Prostate gland (tissue), 2 donors: ENCODE results near the gene PCBP4.

ENCODE experiments used
- POLR2A ChIP-seq: fragments of 450-650 bp; IDR thresholded peaks from one replicate; pipeline ENCODE4 v1.6.1; 2016; ENCODE audit warnings: antibody characterized with exemption, mild to moderate bottlenecking
- POLR2AphosphoS5 ChIP-seq: sonication (generic); formaldehyde crosslinking; IDR thresholded peaks from one replicate; pipeline ENCODE4 v1.6.1; 2017; ENCODE audit warnings: antibody characterized with exemption
- TF ChIP-seq, protein P1 (sequence below), 4 experiments: fragments of 200-600 bp in 2 of 4; fragments of 450-650 bp in 2 of 4; sonication (generic) in 2 of 4; IDR thresholded peaks; 1 replicate in 3 of 4; 2 replicates in 1 of 4; pipeline ENCODE4 v1.5.1; 2016 to 2019; ENCODE audit warnings: antibody characterized with exemption in 4 of 4, mild to moderate bottlenecking in 2 of 4, moderate library complexity in 2 of 4

GRCh38 chr3:51947215-51947900, 19.9 kb downstream of the PCBP4 start:
- TF ChIP-seq, protein P1, sequence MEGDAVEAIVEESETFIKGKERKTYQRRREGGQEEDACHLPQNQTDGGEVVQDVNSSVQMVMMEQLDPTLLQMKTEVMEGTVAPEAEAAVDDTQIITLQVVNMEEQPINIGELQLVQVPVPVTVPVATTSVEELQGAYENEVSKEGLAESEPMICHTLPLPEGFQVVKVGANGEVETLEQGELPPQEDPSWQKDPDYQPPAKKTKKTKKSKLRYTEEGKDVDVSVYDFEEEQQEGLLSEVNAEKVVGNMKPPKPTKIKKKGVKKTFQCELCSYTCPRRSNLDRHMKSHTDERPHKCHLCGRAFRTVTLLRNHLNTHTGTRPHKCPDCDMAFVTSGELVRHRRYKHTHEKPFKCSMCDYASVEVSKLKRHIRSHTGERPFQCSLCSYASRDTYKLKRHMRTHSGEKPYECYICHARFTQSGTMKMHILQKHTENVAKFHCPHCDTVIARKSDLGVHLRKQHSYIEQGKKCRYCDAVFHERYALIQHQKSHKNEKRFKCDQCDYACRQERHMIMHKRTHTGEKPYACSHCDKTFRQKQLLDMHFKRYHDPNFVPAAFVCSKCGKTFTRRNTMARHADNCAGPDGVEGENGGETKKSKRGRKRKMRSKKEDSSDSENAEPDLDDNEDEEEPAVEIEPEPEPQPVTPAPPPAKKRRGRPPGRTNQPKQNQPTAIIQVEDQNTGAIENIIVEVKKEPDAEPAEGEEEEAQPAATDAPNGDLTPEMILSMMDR (IDR thresholded peaks at IDR 0.05): no peak
- TF ChIP-seq POLR2A: no peak
- no peak for TF ChIP-seq POLR2AphosphoS5
